ENCODE measurements around the gene SSR2. TPM values are rescaled to one million over a fixed set of nuclear protein-coding genes. Genes with fewer than 3 reads are reported as not detected.
"Not testable (repeated sequence)": the region's sequence is repeated elsewhere in the genome, so short reads cannot be mapped to it uniquely, and the experiment has no call there.

Gene SSR2
- total and polyA plus RNA-seq, 7 donors = 44.6 to 255 (median 77.5) TPM

GRCh38 chr1:155993595-155993994 lies 27.2 kb downstream of the SSR2 start:
- H3K4me3 ChIP-seq = no peak overlapping the region

GRCh38 chr1:155990005-155990739 lies 30.6 kb downstream of the SSR2 start:
- no peaks in the 10 kb centered on the region for H3K9me3 ChIP-seq
- no peaks in the 10 kb centered on the region for H3K36me3 ChIP-seq (ENCODE audit: insufficient read depth in 1 of 2, low read depth in 1 of 2)
- DNase-seq (no peak), ATAC-seq (peak in 3 of 4 donors; percentile 7 to 25 (median 16))
- no peaks in the 10 kb centered on the region for H3K27me3 ChIP-seq (ENCODE audit: insufficient read depth in 3 of 3, low read length in 2 of 3)
- TF ChIP-seq, protein P1, sequence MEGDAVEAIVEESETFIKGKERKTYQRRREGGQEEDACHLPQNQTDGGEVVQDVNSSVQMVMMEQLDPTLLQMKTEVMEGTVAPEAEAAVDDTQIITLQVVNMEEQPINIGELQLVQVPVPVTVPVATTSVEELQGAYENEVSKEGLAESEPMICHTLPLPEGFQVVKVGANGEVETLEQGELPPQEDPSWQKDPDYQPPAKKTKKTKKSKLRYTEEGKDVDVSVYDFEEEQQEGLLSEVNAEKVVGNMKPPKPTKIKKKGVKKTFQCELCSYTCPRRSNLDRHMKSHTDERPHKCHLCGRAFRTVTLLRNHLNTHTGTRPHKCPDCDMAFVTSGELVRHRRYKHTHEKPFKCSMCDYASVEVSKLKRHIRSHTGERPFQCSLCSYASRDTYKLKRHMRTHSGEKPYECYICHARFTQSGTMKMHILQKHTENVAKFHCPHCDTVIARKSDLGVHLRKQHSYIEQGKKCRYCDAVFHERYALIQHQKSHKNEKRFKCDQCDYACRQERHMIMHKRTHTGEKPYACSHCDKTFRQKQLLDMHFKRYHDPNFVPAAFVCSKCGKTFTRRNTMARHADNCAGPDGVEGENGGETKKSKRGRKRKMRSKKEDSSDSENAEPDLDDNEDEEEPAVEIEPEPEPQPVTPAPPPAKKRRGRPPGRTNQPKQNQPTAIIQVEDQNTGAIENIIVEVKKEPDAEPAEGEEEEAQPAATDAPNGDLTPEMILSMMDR (IDR thresholded peaks at IDR 0.05) = no peak
- H3K27ac ChIP-seq = no peak overlapping the region
- intact Hi-C loops (cut with DNase I) = loop anchor here in 1 of 2 donors (1.0 kb wide), 1 partner anchor 52 kb away; no protein-coding TSS in a partner anchor
- 85 to 92% (median 86%) methylated on average over 6 of the region's 6 CpGs for WGBS, 3 donors
- no peak overlapping the region for H3K4me3 ChIP-seq
- peaks cover 4% of the 10 kb centered on the region for H3K4me1 ChIP-seq

More at GRCh38 chr1:155993595-155993994, 27.2 kb downstream of the SSR2 start:
- Histone ChIP-seq H3K27ac (no peak overlapping the region), H3K9me3 (no peaks in the 10 kb centered on the region), H3K4me1 (peaks cover 4% of the 10 kb centered on the region), H3K27me3 (ENCODE audit: insufficient read depth in 3 of 3, low read length in 2 of 3) (no peaks in the 10 kb centered on the region), H3K36me3 (ENCODE audit: insufficient read depth in 1 of 2, low read depth in 1 of 2) (no peaks in the 10 kb centered on the region)
- intact Hi-C loops (cut with DNase I) = no loop called here
- DNase-seq = no peak
- TF ChIP-seq, protein P1 (IDR thresholded peaks at IDR 0.05) = no peak
- 69 to 76% (median 75%) methylated on average over 3 of the region's 3 CpGs for WGBS, 3 donors
- ATAC-seq = no peak

- intact Hi-C loops (cut with DNase I) = loop anchor here (1.0 to 2.0 kb wide), 2 partner anchors 51 kb away; no protein-coding TSS in a partner anchor
- DNase-seq (peak; percentile 70 to 86), ATAC-seq (peak; percentile 92 to 97 (median 97))
- Histone ChIP-seq H3K9me3 (no peaks in the 10 kb centered on the region), H3K27me3 (ENCODE audit: insufficient read depth in 3 of 3, low read length in 2 of 3) (no peaks in the 10 kb centered on the region), H3K27ac (peak overlapping the region; percentile 36), H3K36me3 (ENCODE audit: insufficient read depth in 1 of 2, low read depth in 1 of 2) (no peaks in the 10 kb centered on the region), H3K4me3 (peak overlapping the region; percentile 53), H3K4me1 (peaks cover 4% of the 10 kb centered on the region)
- TF ChIP-seq, protein P1 (IDR thresholded peaks at IDR 0.05) = peak; percentile 99
- WGBS, 3 donors = 16 to 20% (median 16%) methylated on average over 9 of the region's 9 CpGs
These were observed 31.3 kb downstream of the SSR2 start for GRCh38 chr1:155989242-155990004.

GRCh38 chr1:155984903-155985645 lies 35.7 kb downstream of the SSR2 start:
- ATAC-seq; H3K4me3 ChIP-seq; intact Hi-C loops (cut with DNase I); H3K9me3 ChIP-seq; H3K27me3 ChIP-seq (ENCODE audit: insufficient read depth in 3 of 3, low read length in 2 of 3); DNase-seq; H3K36me3 ChIP-seq (ENCODE audit: insufficient read depth in 1 of 2, low read depth in 1 of 2); H3K27ac ChIP-seq: not testable (repeated sequence)
- H3K4me1 ChIP-seq = peaks cover 34% of the 10 kb centered on the region
- 66 to 78% (median 68%) methylated on average over 11 of the region's 11 CpGs for WGBS, 3 donors

Measured in psoas muscle (tissue), 8 donors.